GM18951 (cell line): ENCODE data around the gene HMG20A.
"Not testable (repeated sequence)": the region's sequence is repeated elsewhere in the genome, so short reads cannot be mapped to it uniquely, and the experiment has no call there.

Experiments
- POLR2A ChIP-seq: IDR thresholded peaks from 4 replicates; pipeline ENCODE4 v1.6.1; 2011; ENCODE audit warnings: mild to moderate bottlenecking; ENCODE audit not compliant: insufficient read length, insufficient read depth; ENCODE audit errors: extremely low read depth
- in situ Hi-C: fragments of 300-500 bp; cut with MboI; formaldehyde crosslinking; loops from one replicate; pipeline ENCODE4 v1.12.0; 2022; ENCODE audit warnings: low sequenced_read_pairs, mixed read lengths, inconsistent platforms; ENCODE audit not compliant: unreplicated experiment

Gene HMG20A

GRCh38 chr15:77395013-77395774 is 25.5 kb upstream of the HMG20A start:
- in situ Hi-C loops = no loop called here
- TF ChIP-seq POLR2A = no peak

- TF ChIP-seq POLR2A = no peak
- in situ Hi-C loops = no loop called here
Measured at GRCh38 chr15:77396692-77397091, 24.0 kb upstream of the HMG20A start.

GRCh38 chr15:77398927-77399326 is 21.8 kb upstream of the HMG20A start:
- TF ChIP-seq POLR2A = no peak
- in situ Hi-C loops = no loop called here

- in situ Hi-C loops = no loop called here
- no peak for TF ChIP-seq POLR2A
Measured at GRCh38 chr15:77400258-77400657, 20.4 kb upstream of the HMG20A start.

- in situ Hi-C loops = no loop called here
- TF ChIP-seq POLR2A = no peak
Measured at GRCh38 chr15:77402740-77403379, 17.8 kb upstream of the HMG20A start.

- in situ Hi-C loops = not testable (repeated sequence)
Measured at GRCh38 chr15:77406173-77406759, 14.4 kb upstream of the HMG20A start.

- in situ Hi-C loops = no loop called here
- TF ChIP-seq POLR2A = no peak
Measured at GRCh38 chr15:77406846-77407245, 13.8 kb upstream of the HMG20A start.

GRCh38 chr15:77409259-77410156 is 11.2 kb upstream of the HMG20A start:
- in situ Hi-C loops = no loop called here
- TF ChIP-seq POLR2A = no peak

- in situ Hi-C loops = not testable (repeated sequence)
Measured at GRCh38 chr15:77410157-77410500, 10.6 kb upstream of the HMG20A start.

- TF ChIP-seq POLR2A = no peak
- in situ Hi-C loops = no loop called here
Measured at GRCh38 chr15:77410701-77411618, 9.7 kb upstream of the HMG20A start.

- in situ Hi-C loops = no loop called here
- TF ChIP-seq POLR2A = no peak
Measured at GRCh38 chr15:77411619-77411976, 9.1 kb upstream of the HMG20A start.

GRCh38 chr15:77412972-77413698 is 7.6 kb upstream of the HMG20A start:
- TF ChIP-seq POLR2A = no peak
- in situ Hi-C loops = no loop called here
